ENCODE results near the gene PANX1. TPM values are rescaled to one million over a fixed set of nuclear protein-coding genes. Genes with fewer than 3 reads are reported as not detected.

The PANX1 gene
- total RNA-seq, 1 experiment from 2014 or later, result 21.9 TPM

- no peak for TF ChIP-seq ZBTB33 (IDR thresholded peaks at IDR 0.05; ENCODE audit: extremely low read depth, insufficient replicate concordance, low read length)
Observed at GRCh38 chr11:94183251-94183885, 54.7 kb downstream of the PANX1 start (continued).

- Histone ChIP-seq H3K27ac (ENCODE audit: low read depth, low read length) (no peak overlapping the region), H3K27me3 (ENCODE audit: insufficient read depth, low read length) (no peaks in the 10 kb centered on the region), H4K20me1 (ENCODE audit: insufficient read depth) (no peaks in the 10 kb centered on the region), H3K4me2 (ENCODE audit: low read length) (peak overlapping the region; percentile 50), H3K9me3 (ENCODE audit: control insufficient read depth in 1 of 2, insufficient read depth in 1 of 2, low read depth in 1 of 2, low read length in 2 of 2) (no peaks in the 10 kb centered on the region), H2AFZ (ENCODE audit: low read depth, low read length, poor library complexity, severe bottlenecking) (no peak overlapping the region), H3K4me1 (ENCODE audit: control insufficient read depth in 1 of 2, insufficient read depth in 2 of 2, low read length in 2 of 2) (peaks cover 0 to 5% of the 10 kb centered on the region in 2 experiments; a peak in 1 of 4 replicates), H3K9me2 (ENCODE audit: insufficient read depth) (no peaks in the 10 kb centered on the region), H3K36me3 (ENCODE audit: control insufficient read depth in 1 of 2, insufficient read depth in 2 of 2, low read length in 2 of 2) (peaks cover 3 to 11% of the 10 kb centered on the region in 2 experiments; a peak in 1 of 4 replicates), H3K79me2 (ENCODE audit: insufficient read depth, low read length) (no peaks in the 10 kb centered on the region), H3K9ac (ENCODE audit: low read length) (no peak overlapping the region), H3K4me3 (replicated peaks in 1 of 2; ENCODE audit: low read depth in 1 of 2, low read length in 2 of 2) (no peak overlapping the region)
- POLR2A ChIA-PET, result no interaction called here
- peak; percentile 94 for ATAC-seq
- intact Hi-C loops (cut with micrococcal nuclease), result loop anchor here (1.0 to 10.0 kb wide), 4 partner anchors 233 to 320 kb away; no protein-coding TSS in a partner anchor
- no TSS peak for BruUV-seq (replicated peaks)
- CTCF ChIA-PET, result interaction anchor here (0.6 to 3.1 kb wide), 12 partner anchors 8 to 949 kb away, joined by 3 to 21 read pairs (median 4); partner anchors contain the start of gene PANX1
- peak; percentile 49 for DNase-seq (ENCODE audit: low read depth, low spot score)
- peak; percentile 82 for TF ChIP-seq RAD21 (IDR thresholded peaks at IDR 0.05; ENCODE audit: low read depth)
- TF ChIP-seq JUND (IDR thresholded peaks at IDR 0.05), result no peak
- no peak for TF ChIP-seq ZBTB33 (IDR thresholded peaks at IDR 0.05; ENCODE audit: extremely low read depth, insufficient replicate concordance, low read length)
- no peak for TF ChIP-seq ZNF274 (IDR thresholded peaks at IDR 0.05; ENCODE audit: low read depth, low read length)
- no peak for TF ChIP-seq REST (IDR thresholded peaks at IDR 0.05; ENCODE audit: low read depth)
- TF ChIP-seq, protein P1, sequence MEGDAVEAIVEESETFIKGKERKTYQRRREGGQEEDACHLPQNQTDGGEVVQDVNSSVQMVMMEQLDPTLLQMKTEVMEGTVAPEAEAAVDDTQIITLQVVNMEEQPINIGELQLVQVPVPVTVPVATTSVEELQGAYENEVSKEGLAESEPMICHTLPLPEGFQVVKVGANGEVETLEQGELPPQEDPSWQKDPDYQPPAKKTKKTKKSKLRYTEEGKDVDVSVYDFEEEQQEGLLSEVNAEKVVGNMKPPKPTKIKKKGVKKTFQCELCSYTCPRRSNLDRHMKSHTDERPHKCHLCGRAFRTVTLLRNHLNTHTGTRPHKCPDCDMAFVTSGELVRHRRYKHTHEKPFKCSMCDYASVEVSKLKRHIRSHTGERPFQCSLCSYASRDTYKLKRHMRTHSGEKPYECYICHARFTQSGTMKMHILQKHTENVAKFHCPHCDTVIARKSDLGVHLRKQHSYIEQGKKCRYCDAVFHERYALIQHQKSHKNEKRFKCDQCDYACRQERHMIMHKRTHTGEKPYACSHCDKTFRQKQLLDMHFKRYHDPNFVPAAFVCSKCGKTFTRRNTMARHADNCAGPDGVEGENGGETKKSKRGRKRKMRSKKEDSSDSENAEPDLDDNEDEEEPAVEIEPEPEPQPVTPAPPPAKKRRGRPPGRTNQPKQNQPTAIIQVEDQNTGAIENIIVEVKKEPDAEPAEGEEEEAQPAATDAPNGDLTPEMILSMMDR (IDR thresholded peaks at IDR 0.05 in 2 of 3, conservative IDR thresholded peaks at IDR 0.05 in 1 of 3; ENCODE audit: borderline replicate concordance in 1 of 3, insufficient read depth in 1 of 3, low read depth in 2 of 3, low read length in 2 of 3), result peak; percentile 65 to 94 (median 90)
- TF ChIP-seq SP1 (IDR thresholded peaks at IDR 0.05; ENCODE audit: low read depth), result no peak
- no peak for TF ChIP-seq SIN3A (IDR thresholded peaks at IDR 0.05; ENCODE audit: low read depth)
- TF ChIP-seq CBX3 (IDR thresholded peaks at IDR 0.05; ENCODE audit: low read depth), result no peak
- no peak for TF ChIP-seq EZH2 (IDR thresholded peaks at IDR 0.05)
- RAD21 ChIA-PET (ENCODE audit: low non-redundant PET in 1 of 2, low total read pairs in 2 of 2, uncharacterized antibody in 2 of 2, unreplicated experiment in 2 of 2), result interaction anchor here in 1 of 2 experiments (1.4 kb wide), 1 partner anchor 289 kb away, joined by 4 read pairs; no protein-coding TSS in a partner anchor
Observed at GRCh38 chr11:94183886-94184264, 55.2 kb downstream of the PANX1 start.

Data from HCT116 (cell line).